Measurements from ENCODE around the gene RASAL2. TPM values are rescaled to one million over a fixed set of nuclear protein-coding genes. Genes with fewer than 3 reads are reported as not detected.
"Not testable (repeated sequence)": the region's sequence is repeated elsewhere in the genome, so short reads cannot be mapped to it uniquely, and the experiment has no call there.

Gene RASAL2
- total RNA-seq, 2 experiments from 2014 or later: not detected

DNA sequence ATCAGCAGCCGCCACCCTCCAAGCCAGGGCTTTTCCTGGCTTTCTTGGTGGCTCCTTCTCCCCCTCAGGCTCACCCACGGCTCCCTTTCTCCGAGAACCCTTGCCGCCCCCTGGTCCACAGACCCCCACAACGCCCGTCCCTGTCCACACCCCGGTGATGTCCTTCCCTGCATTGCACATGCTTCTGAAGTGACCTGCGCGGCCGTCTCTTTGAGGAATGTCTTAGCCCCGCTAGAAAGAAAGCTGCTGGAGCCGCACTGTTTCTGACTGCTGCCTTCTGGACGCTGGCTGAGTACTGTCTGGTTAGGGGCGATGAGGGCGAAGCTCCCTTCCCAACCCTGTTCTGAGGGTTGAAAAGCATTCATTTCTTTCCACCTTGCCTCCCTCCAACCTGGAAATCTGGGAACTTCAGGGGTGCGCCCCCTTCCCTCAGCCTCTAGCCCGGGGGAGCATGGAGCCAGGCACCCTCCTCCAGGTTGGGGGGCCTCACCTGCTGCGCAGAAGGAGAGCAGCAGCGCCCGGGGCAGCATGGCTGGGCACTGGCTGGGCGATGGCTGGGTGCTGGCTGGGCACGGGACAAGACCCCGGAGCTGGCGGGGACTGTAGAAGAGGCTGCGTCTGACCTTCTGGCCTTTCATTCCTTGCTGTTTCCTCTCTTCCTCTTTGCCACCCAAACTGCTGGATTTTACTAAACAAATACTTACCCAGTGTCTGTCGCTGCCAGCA, 402.7 kb downstream of the RASAL2 start, which contains the start of gene CLEC20A:
CLEC20A (minus strand) TSS at position 555 of the 726 bp plus-strand sequence; CDS start at position 530, 25 bp downstream.
- POLR2A ChIA-PET: no interaction called here
- CTCF ChIA-PET: no interaction called here

DNA sequence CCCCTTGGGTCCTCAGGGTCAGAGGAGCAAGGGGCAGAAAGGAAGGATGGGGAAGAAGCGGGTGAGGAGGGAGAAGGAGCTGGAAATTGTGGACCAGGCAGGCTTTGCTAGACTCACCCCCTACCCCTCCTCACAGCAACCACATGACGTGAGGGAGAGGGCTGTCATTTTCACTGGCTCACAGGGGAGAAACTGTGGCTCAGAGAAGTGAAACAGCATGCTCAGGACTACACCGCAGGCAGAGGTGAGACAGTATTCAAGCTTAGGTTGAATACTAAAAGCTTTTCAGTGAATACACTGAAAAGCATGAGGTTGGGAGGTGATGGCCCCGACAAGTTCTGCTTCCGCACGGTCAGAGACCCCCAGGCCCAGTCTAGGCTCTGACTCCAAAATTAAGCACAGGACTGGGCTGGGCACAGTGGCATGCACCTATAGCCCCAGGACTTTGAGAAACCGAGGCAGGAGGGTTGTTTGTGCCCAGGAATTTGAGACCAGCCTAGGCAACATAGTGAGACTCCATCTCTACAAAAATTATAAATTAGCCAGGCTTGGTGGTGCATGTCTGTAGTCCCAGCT, 404.1 kb downstream of the RASAL2 start:
- ChIA-PET CTCF (no interaction called here), POLR2A (no interaction called here)

DNA sequence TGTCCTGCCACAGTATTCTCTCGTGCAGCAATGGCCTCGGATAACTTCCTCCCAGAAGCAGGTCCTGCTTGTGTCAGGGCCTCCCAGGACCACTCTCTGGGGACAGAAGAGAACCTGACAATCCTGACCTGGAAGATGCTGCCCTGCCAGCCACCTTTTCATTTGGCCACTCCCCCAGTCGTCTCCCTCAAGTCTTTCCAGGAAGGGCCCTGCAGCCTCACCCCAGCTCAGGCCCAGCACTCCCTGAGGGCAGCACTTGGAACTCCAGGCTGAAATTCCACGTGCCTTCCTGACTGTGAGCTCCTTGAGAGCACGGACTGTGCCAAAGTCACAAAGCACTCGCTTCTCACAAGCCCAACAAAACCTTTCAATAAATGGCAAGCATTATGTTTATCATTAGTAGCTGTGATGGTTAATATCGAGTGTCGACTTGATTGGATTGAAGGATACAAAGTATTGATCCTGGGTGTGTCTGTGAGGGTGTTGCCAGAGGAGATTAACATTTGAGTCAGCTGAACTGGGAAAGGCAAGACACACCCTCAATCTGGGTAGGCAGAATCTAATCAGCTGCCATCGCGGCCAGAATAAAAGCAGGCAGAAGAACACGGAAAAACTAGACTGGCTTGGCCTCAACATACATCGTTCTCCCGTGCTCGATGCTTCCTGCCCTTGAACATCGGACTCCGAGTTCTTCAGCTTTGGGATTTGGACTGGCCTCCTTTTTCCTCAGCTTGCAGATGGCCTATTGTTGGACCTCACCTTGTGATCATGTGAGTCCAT, 405.2 kb downstream of the RASAL2 start:
- ChIA-PET CTCF (no interaction called here), POLR2A (no interaction called here)

DNA sequence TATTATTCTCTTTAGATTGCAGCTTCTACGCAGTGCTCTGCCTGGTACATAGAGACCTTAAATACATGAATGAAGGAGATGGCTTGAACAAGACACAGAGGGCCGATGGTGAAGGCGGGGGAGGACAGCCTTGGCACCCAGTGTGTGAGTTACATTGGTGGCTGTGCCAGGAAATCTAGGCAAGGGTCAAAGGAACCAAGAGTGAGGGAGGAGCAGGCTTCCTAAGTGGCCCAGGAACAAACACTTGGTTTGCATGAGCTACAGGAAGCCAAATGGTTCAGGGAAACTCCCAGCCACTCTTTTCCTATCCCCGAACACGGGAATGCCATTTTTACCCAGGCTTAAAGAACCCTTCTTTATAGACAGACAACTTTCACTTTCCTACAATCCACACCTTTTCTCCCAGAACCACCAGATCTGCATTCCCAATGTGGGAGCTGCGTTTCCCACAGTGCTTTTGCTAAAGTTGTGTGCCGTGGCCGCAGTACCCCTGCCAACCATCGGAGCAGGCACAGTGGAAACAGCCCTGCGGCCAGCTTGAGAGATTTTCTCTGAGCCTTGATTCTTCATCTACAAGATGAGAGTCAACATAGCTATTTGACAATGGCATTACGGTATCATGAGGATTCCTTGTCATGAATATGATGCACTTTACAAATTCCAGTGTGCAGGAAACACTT, 406.3 kb downstream of the RASAL2 start:
- ChIA-PET CTCF (interaction anchor here (1.8 kb wide), 1 partner anchor 188 kb away, joined by 4 read pairs; no protein-coding TSS in a partner anchor), POLR2A (no interaction called here)

DNA sequence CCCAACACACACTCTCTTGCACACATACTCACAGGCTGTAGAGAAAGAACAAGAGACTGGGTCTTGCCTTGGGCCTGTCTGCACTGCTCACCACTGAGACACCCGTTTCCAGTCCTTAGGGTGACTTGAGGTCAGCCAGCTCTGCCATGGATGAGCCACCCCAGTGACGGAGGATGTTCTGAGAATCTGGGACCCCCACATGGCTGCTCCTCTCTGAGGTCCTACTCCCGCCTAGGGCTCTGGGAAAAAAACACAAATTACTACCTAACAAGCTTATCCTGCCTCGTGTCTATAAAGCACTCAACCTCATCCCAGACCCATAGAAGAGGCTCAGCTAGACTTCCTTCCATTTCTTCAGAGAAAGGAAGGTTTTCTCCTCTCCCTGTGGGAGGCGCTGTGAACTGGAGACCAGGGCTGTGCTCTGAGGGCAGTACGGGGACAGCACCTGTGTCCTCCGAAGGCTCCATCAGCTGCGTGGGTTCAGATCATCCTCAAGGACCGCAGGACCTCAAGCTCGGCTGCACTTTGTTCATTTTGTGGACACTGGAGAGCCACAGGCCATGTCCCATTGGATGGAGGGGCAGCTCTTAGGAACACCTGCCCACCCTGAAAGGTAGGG, 407.1 kb downstream of the RASAL2 start:
- ChIA-PET POLR2A (no interaction called here), CTCF (interaction anchor here (1.8 kb wide), 1 partner anchor 189 kb away, joined by 4 read pairs; no protein-coding TSS in a partner anchor)

DNA sequence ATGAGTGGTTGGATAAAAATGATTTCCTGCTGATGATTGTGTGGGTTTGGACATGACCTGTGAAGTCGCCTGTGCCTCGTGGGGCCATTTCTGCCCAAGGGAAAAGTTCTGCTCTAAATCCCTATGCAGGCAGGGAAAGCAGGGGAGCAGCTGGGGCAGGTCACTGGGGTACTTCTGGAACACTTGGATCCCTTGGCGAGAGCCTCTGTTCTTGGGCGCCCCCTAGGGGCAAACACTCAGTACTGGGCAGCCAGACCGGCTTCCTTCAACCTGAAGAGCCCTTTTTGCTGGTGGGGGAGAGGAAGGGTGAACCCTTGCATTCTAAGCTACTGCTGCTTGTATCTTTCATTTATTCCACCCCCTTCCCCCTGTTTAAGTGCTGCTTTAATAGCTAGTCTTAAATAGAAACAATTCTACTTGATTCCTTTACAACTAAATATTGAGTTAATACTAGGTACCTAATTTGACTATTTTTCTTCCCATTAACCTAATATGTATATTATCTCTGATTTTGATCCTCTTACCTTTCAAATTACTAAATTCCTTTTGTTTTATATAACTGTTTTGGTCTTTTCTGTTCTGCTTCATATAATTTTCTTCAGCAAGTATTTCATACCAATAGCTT, 407.9 kb downstream of the RASAL2 start:
- CTCF ChIA-PET: interaction anchor here (1.8 kb wide), 1 partner anchor 189 kb away, joined by 4 read pairs; no protein-coding TSS in a partner anchor
- POLR2A ChIA-PET: no interaction called here

DNA sequence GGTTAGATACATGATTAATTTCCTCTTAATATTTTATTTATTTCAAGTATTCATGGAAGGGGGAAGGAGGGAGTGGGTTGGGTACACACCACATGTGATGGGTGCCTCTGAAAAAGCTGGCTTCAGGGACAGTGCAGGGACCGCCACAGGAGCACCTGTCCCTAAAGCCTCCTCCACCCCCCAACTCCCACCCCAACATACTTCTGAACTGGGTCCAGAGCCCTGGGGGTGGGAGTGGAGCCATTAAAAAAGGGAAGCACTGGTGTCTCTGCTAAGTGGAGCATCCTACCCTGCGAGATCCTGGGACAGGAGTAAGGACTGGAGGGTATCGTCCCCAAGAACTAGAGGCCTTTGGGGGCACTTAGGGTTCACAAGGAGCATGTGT, 408.4 kb downstream of the RASAL2 start:
- POLR2A ChIA-PET: no interaction called here
- CTCF ChIA-PET: interaction anchor here (1.8 kb wide), 1 partner anchor 190 kb away, joined by 4 read pairs; no protein-coding TSS in a partner anchor

DNA sequence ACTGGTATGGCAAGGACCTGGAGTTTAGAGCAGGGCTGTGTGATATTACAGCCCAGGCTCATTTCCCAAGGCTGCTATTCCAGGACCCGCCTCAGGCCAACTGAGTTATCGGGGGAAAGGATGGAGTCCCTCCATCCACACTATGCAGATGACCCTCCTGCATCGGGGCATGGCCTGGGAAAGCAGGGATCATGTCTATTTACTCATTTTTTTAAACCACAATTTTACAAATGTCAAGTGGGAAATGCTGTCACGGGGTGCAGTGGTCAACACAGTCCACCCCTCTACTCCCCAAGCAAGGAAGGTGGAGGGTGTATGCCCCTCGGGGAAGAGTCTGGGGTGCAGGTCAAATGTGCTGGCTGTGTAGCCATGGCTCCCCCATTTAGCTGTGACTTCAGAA, 409.0 kb downstream of the RASAL2 start:
- CTCF ChIA-PET: interaction anchor here (0.7 kb wide), 1 partner anchor 195 kb away, joined by 4 read pairs; no protein-coding TSS in a partner anchor
- POLR2A ChIA-PET: no interaction called here

DNA sequence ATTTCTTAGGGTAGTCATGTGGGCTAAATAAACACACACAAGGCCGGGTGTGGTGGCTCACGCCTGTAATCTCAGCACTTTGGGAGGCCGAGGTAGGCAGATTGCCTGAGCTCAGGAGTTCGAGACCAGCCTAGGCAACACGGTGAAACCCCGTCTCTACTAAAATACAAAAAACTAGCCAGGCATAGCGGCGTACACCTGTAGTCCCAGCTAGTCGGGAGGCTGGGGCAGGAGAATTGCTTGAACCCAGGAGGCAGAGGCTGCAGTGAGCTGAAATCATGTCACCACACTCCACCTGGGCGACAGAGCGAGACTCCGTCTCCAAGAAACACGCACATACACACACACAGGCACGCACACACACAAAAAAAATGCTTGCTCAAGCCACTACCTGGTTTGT, 409.4 kb downstream of the RASAL2 start:
- CTCF ChIA-PET: interaction anchor here (0.7 kb wide), 1 partner anchor 195 kb away, joined by 4 read pairs; no protein-coding TSS in a partner anchor
- POLR2A ChIA-PET: not testable (repeated sequence)

DNA sequence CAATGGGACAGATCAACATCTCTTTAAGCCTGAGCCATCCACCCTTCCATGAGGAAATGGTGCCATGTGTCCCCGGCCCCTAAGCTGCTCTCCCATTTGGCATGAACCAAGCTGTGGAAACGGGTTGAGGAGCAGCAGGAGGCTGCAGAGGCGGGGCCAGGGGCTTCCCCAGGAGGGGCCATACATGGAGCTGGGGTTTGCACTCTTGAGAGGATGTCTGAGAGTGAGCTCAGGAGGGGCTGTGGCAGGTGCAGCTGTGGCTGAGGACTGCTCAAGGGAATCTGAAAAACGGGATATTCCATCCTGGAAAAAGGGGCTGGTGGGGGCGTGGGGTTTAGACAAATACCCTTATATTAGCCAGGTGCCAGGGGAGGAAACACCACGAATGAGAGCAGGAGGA, 409.9 kb downstream of the RASAL2 start:
- CTCF ChIA-PET: no interaction called here

DNA sequence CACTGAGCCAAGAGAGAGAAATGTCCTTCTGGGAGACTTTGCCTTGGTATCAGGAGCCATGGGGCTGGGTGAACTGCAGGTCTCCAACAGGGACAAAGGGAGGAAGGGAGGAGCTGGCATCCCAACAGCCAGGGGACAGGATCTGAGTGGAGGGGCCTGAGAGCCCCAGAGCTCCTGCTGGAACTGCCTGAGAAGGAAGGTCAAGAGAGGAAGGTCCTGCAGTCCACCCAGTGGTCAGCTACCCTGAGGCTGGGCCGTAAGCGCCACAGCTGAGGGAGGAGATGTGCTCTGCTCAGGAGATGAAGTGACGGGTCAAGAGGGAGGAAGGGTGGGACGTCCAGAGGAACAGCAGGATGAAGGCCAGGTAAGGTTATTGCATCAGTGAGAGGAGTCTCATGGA, 410.4 kb downstream of the RASAL2 start:
- ChIA-PET POLR2A (no interaction called here), CTCF (no interaction called here)

More for the DNA sequence above, 409.9 kb downstream of the RASAL2 start:
- POLR2A ChIA-PET: no interaction called here

DNA sequence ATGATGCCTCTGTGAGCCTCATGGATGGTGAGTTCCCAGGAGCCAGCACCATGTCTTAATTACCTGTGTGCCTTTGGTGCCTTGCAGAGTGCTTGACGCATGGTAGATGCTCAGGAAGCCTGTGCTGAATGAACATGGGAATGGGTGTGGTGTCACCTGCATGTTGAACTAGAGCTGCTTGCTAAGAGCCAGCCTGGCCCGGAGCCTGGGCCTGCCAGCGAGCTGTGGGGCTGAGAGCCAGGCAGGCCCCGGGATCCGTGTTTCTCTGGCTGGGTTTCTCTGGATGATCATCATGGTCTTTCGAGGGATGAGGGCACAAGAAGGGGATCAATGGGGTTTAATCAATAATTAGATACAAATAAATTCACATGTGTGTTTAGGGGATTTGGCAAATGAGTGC, 412.3 kb downstream of the RASAL2 start:
- CTCF ChIA-PET: no interaction called here

DNA sequence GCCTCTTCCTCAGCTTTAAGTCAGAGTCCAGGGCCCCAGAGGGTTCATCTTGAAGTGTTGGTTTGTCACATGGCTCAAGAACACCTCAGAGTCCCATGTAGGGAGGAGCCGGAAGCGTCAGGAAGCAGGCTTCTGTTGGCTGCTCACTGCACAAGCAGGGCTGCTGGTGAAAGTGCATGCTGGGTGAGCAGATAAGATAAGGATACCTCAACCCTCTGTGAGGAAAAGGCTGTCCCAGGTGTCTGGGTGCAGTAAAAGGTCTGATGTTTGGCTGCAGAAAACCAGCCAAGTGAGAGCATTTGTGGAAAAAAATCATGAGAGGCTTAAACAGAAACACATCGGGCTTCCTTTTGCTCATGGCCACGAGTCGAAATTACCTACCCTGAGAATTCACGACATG, 412.8 kb downstream of the RASAL2 start:
- ChIA-PET CTCF (no interaction called here), POLR2A (no interaction called here)

More for the DNA sequence above, 412.3 kb downstream of the RASAL2 start:
- POLR2A ChIA-PET: no interaction called here

DNA sequence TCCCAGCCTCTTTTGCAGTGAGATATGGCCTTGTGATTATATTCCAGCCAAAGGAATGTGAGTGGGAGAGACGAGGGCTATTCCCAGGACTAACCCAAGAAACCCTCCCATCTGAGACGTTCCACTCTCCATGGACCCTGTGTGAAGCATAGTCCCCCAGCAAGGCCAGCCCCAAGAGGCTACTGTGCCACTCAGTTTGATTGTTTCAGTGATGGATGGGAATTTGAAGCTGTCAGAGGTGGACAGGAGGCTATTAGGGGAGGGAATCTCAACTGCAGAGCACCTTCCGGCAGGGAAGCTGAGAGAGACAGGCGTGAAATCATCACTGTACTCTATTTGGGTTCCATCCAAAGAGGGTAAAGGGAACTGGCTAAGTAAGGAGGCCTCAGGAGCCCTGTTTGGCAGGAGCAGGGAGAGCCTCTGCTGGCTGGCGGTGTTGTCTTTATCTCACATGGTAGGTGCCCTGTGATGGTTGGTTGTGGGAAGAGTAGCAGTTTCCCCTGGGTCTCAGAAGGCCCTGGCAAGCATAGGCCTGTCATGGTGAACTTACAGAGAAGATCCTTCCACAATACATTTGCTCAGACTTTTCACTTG, 415.6 kb downstream of the RASAL2 start:
- POLR2A ChIA-PET: no interaction called here
- CTCF ChIA-PET: no interaction called here

DNA sequence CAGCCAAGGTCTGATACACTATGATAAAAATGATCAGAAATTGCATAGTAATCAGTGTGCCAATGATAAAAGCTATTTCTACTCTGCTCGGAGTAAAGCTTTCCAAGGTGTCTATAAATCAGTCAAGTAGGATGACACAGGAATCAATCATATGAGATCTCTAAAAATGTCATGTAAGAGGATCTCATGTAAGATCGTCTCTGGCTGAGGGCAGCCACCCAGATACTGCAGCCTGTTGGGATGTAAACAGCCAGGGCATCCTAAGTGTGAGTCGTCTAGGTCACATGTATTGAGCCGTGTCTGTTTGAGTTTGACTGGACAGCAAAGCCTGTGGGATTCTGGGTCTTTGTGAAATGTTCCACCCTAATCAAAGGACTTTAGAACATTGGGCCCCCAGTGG, 416.3 kb downstream of the RASAL2 start:
- ChIA-PET CTCF (no interaction called here), POLR2A (no interaction called here)

DNA sequence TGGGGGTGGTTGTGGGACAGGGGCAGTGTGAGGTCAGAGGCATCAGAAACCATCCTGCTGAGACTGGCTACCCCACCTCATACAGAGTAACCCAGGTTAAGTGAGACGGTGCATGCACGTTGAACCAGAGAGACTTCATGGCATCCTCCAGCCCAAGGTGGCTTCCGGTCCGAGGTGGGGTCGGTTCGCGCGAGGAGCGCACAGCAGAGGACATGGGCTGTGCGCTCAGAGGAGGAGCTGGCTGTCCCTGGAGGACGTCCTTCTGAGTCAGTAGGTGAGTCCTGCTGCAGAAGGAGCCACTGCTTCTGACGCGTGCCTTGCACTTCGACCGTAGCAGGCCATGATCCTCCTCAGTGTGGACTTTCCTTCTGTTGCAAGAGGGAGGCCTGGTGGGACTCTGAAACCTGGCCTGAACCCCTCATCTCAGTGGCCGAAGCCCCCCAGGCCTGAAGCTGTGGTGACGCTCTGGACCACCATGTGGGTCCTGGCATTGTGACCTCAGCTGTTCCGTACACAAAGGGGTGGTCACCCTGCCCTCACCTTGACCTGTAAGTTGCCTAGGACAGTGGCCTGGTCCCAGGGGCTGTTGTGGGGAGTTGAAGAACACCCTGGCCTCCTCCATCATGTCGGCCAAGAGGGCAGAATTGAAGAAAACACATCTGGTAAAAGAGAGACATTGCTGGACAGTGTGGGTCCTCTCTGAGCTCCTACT, 418.8 kb downstream of the RASAL2 start, which contains the start of gene TEX35:
TEX35 (plus strand) TSS at position 544 of the 712 bp plus-strand sequence; CDS start at position 624, 80 bp downstream.
- CTCF ChIA-PET: no interaction called here
- POLR2A ChIA-PET: no interaction called here

DNA sequence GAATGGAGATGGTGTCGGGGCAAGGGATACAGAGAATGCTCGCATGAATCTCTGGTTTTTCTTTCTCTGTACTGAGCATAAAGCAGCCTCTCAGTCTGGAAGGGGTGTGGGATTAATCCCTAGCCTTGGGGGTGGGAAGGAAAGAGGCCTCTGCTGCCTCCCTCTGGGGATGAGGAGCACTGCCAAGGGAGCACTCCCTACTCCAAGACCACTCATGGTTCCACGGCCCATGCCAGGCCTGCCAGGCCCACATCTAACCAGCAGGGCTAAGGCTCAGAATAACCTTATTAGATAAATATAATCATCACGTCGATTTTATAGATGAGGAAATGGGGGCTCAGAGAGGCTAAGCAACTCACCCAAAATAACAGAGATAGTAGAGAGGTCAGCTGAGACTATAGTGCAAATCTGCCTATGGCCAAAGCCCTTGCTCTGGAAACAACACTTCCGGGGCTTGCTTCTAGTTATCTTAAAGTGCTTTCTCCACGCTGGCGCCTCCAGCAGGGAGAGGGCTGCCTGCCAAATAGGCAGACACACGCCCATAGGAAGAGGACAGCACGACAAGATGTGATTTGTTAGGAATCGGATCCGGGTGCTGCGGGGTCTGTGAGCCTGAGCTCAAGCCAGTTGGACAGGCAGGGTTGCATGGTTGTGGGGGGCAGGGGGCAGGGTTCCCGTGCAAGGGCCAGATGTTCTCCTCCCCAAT, 419.5 kb downstream of the RASAL2 start:
- POLR2A ChIA-PET: no interaction called here
- CTCF ChIA-PET: no interaction called here

DNA sequence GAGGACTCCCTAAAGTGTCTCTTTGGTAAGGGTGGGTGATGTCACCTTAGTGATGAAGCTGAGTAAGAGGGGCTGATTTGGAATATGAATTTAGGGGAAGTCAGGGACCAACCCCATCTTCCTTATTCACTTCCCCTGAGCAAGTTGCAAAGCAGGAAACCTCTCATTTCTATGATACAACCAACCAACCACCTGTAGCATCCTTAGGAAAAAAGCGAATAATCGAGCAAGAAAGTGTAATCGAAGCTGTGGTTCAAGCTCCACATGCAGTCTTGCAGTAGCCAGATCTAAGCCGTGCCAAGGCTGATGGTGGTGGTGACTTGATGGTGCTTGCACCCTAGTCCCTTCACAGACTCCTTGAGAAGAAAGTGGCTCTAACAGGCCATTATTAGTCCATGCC, 422.2 kb downstream of the RASAL2 start:
- ChIA-PET CTCF (no interaction called here), POLR2A (no interaction called here)
